Ishikawa (cell line): Measurements from ENCODE around the gene EDNRB.

Experiments used
- CEBPB ChIP-seq: IDR thresholded peaks from 2 replicates; pipeline ENCODE4 v1.6.1; 2012
- CREB1 ChIP-seq: IDR thresholded peaks from 2 replicates; pipeline ENCODE4 v1.6.1; 2012; ENCODE audit warnings: low read depth
- EGR1 ChIP-seq: IDR thresholded peaks from 2 replicates; pipeline ENCODE4 v1.6.1; 2012
- EP300 ChIP-seq: IDR thresholded peaks from 2 replicates; pipeline ENCODE4 v1.6.1; 2012; ENCODE audit warnings: borderline replicate concordance
- FOXM1 ChIP-seq: IDR thresholded peaks from 2 replicates; pipeline ENCODE4 v1.6.1; 2012; ENCODE audit warnings: low read depth, borderline replicate concordance
- NFIC ChIP-seq: IDR thresholded peaks from 2 replicates; pipeline ENCODE4 v1.6.1; 2012
- RAD21 ChIP-seq: IDR thresholded peaks from 2 replicates; pipeline ENCODE4 v1.6.1; 2012; ENCODE audit warnings: low read depth
- REST ChIP-seq: IDR thresholded peaks from 2 replicates; pipeline ENCODE4 v1.6.1; 2012; ENCODE audit warnings: low read depth, mild to moderate bottlenecking
- TAF1 ChIP-seq: IDR thresholded peaks from 2 replicates; pipeline ENCODE4 v1.6.1; 2012; ENCODE audit warnings: low read depth, mild to moderate bottlenecking
- TCF12 ChIP-seq: IDR thresholded peaks from 2 replicates; pipeline ENCODE4 v1.6.1; 2012; ENCODE audit warnings: low read depth
- TEAD4 ChIP-seq: IDR thresholded peaks from 2 replicates; pipeline ENCODE4 v1.6.1; 2012
- YY1 ChIP-seq: IDR thresholded peaks from 2 replicates; pipeline ENCODE4 v1.6.1; 2012; ENCODE audit warnings: low read depth
- ZBTB7A ChIP-seq: IDR thresholded peaks from 2 replicates; pipeline ENCODE4 v1.6.1; 2012; ENCODE audit warnings: low read depth
- TF ChIP-seq, protein P1 (sequence below): IDR thresholded peaks from 2 replicates; pipeline ENCODE4 v1.6.1; 2012
- TF ChIP-seq, protein P2 (sequence below): IDR thresholded peaks from 2 replicates; pipeline ENCODE4 v1.6.1; 2012

The EDNRB gene

DNA sequence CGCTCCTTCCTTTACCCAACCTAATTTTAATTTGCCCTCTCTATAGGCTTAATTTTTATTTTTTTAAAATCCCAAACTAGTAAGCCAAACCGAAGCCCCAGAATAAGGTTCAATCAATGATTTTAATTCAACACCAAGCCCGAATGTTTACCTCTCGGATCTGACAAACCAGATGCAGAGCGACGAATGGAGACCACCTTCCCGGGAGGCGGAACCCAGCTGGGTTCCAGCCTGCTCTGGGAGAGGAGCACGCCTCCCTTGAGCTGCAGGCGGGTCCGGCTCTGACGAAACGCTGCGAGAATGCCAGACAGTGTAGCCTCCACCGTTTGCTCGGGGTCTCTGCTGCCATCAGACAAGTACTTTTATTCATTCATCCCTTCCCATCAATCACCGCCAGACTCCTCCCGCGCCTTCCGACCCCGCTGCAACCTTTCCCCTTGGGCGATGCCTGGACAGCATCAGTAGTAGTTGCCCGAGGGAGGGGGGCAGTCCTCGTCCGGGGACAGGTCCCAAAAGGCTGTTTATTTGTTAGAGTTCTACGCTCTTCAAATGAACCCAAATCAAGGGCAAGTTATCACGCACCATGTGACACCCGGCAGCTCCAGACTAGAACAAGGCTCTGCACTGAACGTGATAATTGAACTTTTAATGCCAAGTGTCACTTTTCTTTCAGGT, 752 bp upstream of the EDNRB start:
- TF ChIP-seq FOXM1 (no peak), EGR1 (no peak), CEBPB (no peak)

GRCh38 chr13:77916488-77916887, 2.1 kb downstream of the EDNRB start:
- no peak for TF ChIP-seq CREB1

- no peak for TF ChIP-seq ZBTB7A
- TF ChIP-seq YY1, result no peak
- TF ChIP-seq, protein P1, sequence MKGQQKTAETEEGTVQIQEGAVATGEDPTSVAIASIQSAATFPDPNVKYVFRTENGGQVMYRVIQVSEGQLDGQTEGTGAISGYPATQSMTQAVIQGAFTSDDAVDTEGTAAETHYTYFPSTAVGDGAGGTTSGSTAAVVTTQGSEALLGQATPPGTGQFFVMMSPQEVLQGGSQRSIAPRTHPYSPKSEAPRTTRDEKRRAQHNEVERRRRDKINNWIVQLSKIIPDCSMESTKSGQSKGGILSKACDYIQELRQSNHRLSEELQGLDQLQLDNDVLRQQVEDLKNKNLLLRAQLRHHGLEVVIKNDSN, result no peak
- no peak for TF ChIP-seq RAD21
- no peak for TF ChIP-seq REST
- TF ChIP-seq, protein P2, sequence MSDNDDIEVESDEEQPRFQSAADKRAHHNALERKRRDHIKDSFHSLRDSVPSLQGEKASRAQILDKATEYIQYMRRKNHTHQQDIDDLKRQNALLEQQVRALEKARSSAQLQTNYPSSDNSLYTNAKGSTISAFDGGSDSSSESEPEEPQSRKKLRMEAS, result no peak
- TF ChIP-seq CEBPB, result no peak
- no peak for TF ChIP-seq NFIC
- TF ChIP-seq EGR1, result no peak
- no peak for TF ChIP-seq FOXM1
- TF ChIP-seq TEAD4, result no peak
- TF ChIP-seq CREB1, result no peak
- TF ChIP-seq EP300, result no peak
- no peak for TF ChIP-seq TAF1
- TF ChIP-seq TCF12, result no peak
Observed at GRCh38 chr13:77915686-77916085, 2.9 kb downstream of the EDNRB start.

- TF ChIP-seq CEBPB, result no peak
- no peak for TF ChIP-seq TEAD4
- no peak for TF ChIP-seq NFIC
- no peak for TF ChIP-seq EP300
- TF ChIP-seq, protein P1, result no peak
- TF ChIP-seq CREB1, result no peak
- no peak for TF ChIP-seq REST
- TF ChIP-seq TAF1, result no peak
- no peak for TF ChIP-seq YY1
- no peak for TF ChIP-seq FOXM1
- TF ChIP-seq TCF12, result no peak
- no peak for TF ChIP-seq RAD21
- TF ChIP-seq ZBTB7A, result no peak
- TF ChIP-seq, protein P2, result no peak
- no peak for TF ChIP-seq EGR1
Observed at GRCh38 chr13:77913003-77913402, 5.6 kb downstream of the EDNRB start.

- TF ChIP-seq TAF1, result no peak
- no peak for TF ChIP-seq FOXM1
- TF ChIP-seq TCF12, result no peak
- no peak for TF ChIP-seq ZBTB7A
Observed at GRCh38 chr13:77911751-77912150, 6.9 kb downstream of the EDNRB start.

GRCh38 chr13:77909827-77910226, 8.8 kb downstream of the EDNRB start:
- TF ChIP-seq TEAD4, result no peak
- TF ChIP-seq, protein P1, result no peak
- TF ChIP-seq RAD21, result no peak
- no peak for TF ChIP-seq CREB1
- TF ChIP-seq TAF1, result no peak
- no peak for TF ChIP-seq FOXM1
- TF ChIP-seq TCF12, result no peak
- TF ChIP-seq CEBPB, result no peak
- TF ChIP-seq, protein P2, result no peak
- TF ChIP-seq REST, result no peak
- TF ChIP-seq EP300, result no peak
- TF ChIP-seq YY1, result no peak
- no peak for TF ChIP-seq ZBTB7A
- no peak for TF ChIP-seq NFIC
- no peak for TF ChIP-seq EGR1
